Endothelial cell (in vitro differentiated cells): ENCODE data around the gene CAPZA1. TPM values are rescaled to one million over a fixed set of nuclear protein-coding genes. Genes with fewer than 3 reads are reported as not detected.

Experiments used
- DNase-seq: peaks from one replicate; pipeline ENCODE4 v3.0.0; 2021; ENCODE audit warnings: low spot score
- H3K27ac Mint-ChIP-seq: one replicate; pipeline ENCODE4 v1.8.0; 2021; ENCODE audit warnings: mixed read lengths, inconsistent platforms; ENCODE audit not compliant: unreplicated experiment
- H3K27me3 Mint-ChIP-seq: one replicate; pipeline ENCODE4 v1.8.0; 2021; ENCODE audit warnings: mild to moderate bottlenecking, moderate library complexity, mixed read lengths, inconsistent platforms; ENCODE audit not compliant: unreplicated experiment
- H3K36me3 Mint-ChIP-seq: one replicate; pipeline ENCODE4 v1.8.0; 2021; ENCODE audit warnings: mild to moderate bottlenecking, low read depth, mixed read lengths, inconsistent platforms; ENCODE audit not compliant: unreplicated experiment
- H3K4me1 Mint-ChIP-seq: one replicate; pipeline ENCODE4 v1.8.0; 2021; ENCODE audit warnings: mild to moderate bottlenecking, mixed read lengths, inconsistent platforms; ENCODE audit not compliant: unreplicated experiment
- H3K4me3 Mint-ChIP-seq: one replicate; pipeline ENCODE4 v1.8.0; 2021; ENCODE audit warnings: mild to moderate bottlenecking, mixed read lengths, inconsistent platforms; ENCODE audit not compliant: unreplicated experiment
- H3K9me3 Mint-ChIP-seq: one replicate; pipeline ENCODE4 v1.8.0; 2021; ENCODE audit warnings: mixed read lengths, inconsistent platforms; ENCODE audit not compliant: unreplicated experiment
- total RNA-seq: library from RNA; stranded (reverse); fragmentation: NEBNext Ultra II Directional; extraction: Animal tissue kit (Norgen Biotek cat#: 25700); gene quantifications from one replicate; pipeline ENCODE4 v1.2.1, GENCODE V29; 2021; ENCODE audit not compliant: unreplicated experiment
- TF ChIP-seq, protein P1 (sequence below): fragments of 200-600 bp; sonication (generic); IDR thresholded peaks from one replicate; pipeline ENCODE4 v1.5.0; 2021; ENCODE audit warnings: antibody characterized with exemption; ENCODE audit not compliant: unreplicated experiment

CAPZA1 gene
- total RNA-seq, 1 donor from 2014 or later: 137 TPM

DNA sequence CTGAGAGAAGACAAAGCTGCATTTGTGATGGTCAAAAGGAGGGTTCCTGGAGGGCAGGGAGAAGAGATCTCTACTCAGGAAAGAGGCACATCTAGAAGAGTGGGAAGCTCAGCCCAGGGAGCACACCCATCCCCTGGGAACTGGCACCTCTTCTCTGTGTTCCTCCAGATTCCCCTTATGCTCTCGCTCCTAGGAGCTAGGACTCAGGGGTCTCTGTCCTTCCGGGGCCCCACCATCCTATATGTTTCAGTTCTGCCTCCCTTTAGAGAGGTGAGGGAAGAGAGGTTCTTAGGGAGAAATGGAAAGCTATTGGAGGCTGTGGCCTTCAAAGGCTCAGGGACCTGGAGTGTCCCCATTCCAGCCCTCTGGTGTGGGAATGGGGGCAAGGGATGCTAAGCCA is 100.1 kb downstream of the CAPZA1 start:
- peaks cover 7% of the 10 kb centered on the region for H3K27me3 Mint-ChIP-seq
- no peak overlapping the region for H3K4me3 Mint-ChIP-seq
- peaks cover 3% of the 10 kb centered on the region for H3K36me3 Mint-ChIP-seq
- no peaks in the 10 kb centered on the region for H3K9me3 Mint-ChIP-seq
- H3K27ac Mint-ChIP-seq: no peak overlapping the region
- TF ChIP-seq, protein P1, sequence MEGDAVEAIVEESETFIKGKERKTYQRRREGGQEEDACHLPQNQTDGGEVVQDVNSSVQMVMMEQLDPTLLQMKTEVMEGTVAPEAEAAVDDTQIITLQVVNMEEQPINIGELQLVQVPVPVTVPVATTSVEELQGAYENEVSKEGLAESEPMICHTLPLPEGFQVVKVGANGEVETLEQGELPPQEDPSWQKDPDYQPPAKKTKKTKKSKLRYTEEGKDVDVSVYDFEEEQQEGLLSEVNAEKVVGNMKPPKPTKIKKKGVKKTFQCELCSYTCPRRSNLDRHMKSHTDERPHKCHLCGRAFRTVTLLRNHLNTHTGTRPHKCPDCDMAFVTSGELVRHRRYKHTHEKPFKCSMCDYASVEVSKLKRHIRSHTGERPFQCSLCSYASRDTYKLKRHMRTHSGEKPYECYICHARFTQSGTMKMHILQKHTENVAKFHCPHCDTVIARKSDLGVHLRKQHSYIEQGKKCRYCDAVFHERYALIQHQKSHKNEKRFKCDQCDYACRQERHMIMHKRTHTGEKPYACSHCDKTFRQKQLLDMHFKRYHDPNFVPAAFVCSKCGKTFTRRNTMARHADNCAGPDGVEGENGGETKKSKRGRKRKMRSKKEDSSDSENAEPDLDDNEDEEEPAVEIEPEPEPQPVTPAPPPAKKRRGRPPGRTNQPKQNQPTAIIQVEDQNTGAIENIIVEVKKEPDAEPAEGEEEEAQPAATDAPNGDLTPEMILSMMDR: no peak
- DNase-seq: no peak
- H3K4me1 Mint-ChIP-seq: peaks cover 7% of the 10 kb centered on the region

DNA sequence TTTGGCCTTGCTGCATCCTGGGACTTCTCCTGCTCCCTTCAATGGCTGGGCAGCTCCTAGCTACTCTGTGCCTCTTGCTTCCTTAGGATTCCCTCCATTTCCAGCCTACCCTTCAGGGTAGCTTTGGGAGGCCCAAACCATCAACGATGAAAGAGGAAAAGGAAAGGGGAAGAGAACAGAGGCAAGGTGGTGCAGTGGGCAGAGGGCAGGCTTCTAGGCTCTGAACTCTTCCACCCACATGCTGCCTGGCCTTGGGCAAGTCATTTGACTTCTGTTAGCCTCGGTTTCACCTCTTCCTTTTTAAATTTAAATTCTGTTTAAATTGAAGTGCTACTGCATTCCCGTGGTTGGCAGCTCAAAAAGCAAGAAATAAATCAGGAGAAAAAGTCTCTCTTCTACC is 101.2 kb downstream of the CAPZA1 start:
- DNase-seq: no peak
- TF ChIP-seq, protein P1: no peak
- Mint-ChIP-seq H3K27me3 (peaks cover 8% of the 10 kb centered on the region), H3K27ac (no peak overlapping the region), H3K4me3 (no peak overlapping the region), H3K9me3 (no peaks in the 10 kb centered on the region), H3K36me3 (peaks cover 3% of the 10 kb centered on the region), H3K4me1 (peaks cover 7% of the 10 kb centered on the region)

Other genes starting within 250 kb of the CAPZA1 start
- 84.0 TPM for gene CTTNBP2NL, start 223.6 kb upstream of the CAPZA1 start, total RNA-seq
- 1.3 TPM for gene WNT2B, start 110.9 kb upstream of the CAPZA1 start, total RNA-seq
- 14.3 TPM for gene ST7L, start 691 bp upstream of the CAPZA1 start, total RNA-seq
- gene MOV10, start 54.8 kb downstream of the CAPZA1 start, total RNA-seq: 43.5 TPM
- 300 TPM for gene RHOC, start 87.3 kb downstream of the CAPZA1 start, total RNA-seq
- 1.6 TPM for gene PPM1J, start 95.5 kb downstream of the CAPZA1 start, total RNA-seq